ENCODE measurements around the gene GLB1L.

DNA sequence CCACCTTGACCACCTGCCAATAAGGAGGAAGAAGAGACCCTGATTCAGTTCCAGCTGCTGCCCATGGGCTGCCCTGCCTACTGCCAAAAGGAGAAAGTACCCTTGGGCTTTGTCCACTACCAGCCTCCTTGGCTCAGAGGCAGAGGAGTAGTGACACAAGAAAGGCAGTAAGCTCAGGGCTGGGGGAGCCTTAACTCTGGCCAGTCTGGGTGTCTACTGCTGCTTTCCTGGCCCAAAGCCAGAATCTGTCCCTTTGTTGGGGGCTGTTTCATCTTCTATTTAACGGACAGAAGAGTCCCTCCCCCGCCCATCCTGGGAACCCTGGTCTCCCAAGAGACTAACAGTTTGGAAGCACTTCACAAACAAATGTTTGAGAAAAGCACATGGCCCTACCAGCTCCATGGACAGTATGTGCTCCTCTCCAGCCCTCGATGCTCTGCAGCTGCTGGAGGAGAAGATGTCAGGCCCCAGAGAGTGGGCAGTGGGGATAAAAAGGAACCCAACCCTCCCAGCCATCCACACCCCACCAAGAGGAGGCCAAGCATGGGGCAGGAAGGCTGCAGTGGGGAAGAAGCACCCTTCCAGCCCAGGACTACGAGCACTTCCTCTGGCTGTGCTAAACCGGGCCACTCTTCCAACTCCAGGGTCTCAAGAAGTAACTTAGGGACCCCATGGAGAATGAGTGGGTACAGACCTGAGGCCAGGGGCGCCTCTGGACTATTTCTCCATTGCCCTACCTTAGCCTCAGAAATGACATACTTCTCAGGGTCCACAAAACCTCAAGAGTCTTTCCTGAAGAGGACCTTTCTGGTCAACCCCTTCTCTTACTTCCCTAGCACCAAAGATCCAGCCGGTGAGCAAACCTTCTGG, 17.0 kb downstream of the GLB1L start:
- no peak for TF ChIP-seq POLR2A (IDR thresholded peaks at IDR 0.05)
- TF ChIP-seq, protein P1, sequence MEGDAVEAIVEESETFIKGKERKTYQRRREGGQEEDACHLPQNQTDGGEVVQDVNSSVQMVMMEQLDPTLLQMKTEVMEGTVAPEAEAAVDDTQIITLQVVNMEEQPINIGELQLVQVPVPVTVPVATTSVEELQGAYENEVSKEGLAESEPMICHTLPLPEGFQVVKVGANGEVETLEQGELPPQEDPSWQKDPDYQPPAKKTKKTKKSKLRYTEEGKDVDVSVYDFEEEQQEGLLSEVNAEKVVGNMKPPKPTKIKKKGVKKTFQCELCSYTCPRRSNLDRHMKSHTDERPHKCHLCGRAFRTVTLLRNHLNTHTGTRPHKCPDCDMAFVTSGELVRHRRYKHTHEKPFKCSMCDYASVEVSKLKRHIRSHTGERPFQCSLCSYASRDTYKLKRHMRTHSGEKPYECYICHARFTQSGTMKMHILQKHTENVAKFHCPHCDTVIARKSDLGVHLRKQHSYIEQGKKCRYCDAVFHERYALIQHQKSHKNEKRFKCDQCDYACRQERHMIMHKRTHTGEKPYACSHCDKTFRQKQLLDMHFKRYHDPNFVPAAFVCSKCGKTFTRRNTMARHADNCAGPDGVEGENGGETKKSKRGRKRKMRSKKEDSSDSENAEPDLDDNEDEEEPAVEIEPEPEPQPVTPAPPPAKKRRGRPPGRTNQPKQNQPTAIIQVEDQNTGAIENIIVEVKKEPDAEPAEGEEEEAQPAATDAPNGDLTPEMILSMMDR (IDR thresholded peaks at IDR 0.05) = no peak
- no peak for TF ChIP-seq POLR2AphosphoS5 (IDR thresholded peaks at IDR 0.05)

All from sigmoid colon (tissue), 4 donors.